H1 (cell line): ENCODE measurements around the gene TOMM22. TPM values are rescaled to one million over a fixed set of nuclear protein-coding genes. Genes with fewer than 3 reads are reported as not detected.

Source experiments
- BCL11A ChIP-seq, 2 experiments: IDR thresholded peaks; one replicate each; pipeline ENCODE4 v1.6.1; 2011; ENCODE audit warnings: low read depth in 2 of 2, low read length in 2 of 2, mild to moderate bottlenecking in 2 of 2
- CREB1 ChIP-seq: IDR thresholded peaks from 2 replicates; pipeline ENCODE4 v1.6.1; 2012; ENCODE audit warnings: inconsistent platforms
- CTCF ChIP-seq, 3 experiments: IDR thresholded peaks; 1 replicate in 2 of 3; 2 replicates in 1 of 3; pipeline versions ENCODE4 v1.5.1 to v1.6.1; 2011; ENCODE audit warnings: low read length in 3 of 3, mild to moderate bottlenecking in 3 of 3, inconsistent platforms in 2 of 3, low read depth in 1 of 3, moderate library complexity in 1 of 3; ENCODE audit not compliant: insufficient read depth in 1 of 3; ENCODE audit errors: control extremely low read depth in 1 of 3
- polyA plus RNA-seq, 7 experiments: library from polyadenylated mRNA; depleted of rRNA in 3 of 7; stranded (reverse) in 5 of 7; unstranded in 2 of 7; fragments of >200 nt in 5 of 7; fragments of 200-250 nt in 2 of 7; gene quantifications; 1 replicate in 5 of 7; 2 replicates in 1 of 7; 4 replicates in 1 of 7; pipeline versions ENCODE4 v1.2.1 to v1.2.3, GENCODE V29; 2011 to 2013; ENCODE audit warnings: missing spikeins in 2 of 7, mixed read lengths in 2 of 7
- total RNA-seq: library from RNA; stranded (reverse); fragmentation: NEBNext Ultra II Directional; extraction: Animal tissue kit (Norgen Biotek cat#: 25700); gene quantifications from 2 replicates; pipeline ENCODE4 v1.2.1, GENCODE V29; 2021
- TF ChIP-seq, protein P1 (sequence below): fragments of 300-600 bp; sonication (generic); IDR thresholded peaks from 2 replicates; pipeline ENCODE4 v1.7.1; 2012; ENCODE audit warnings: low read length, moderate library complexity, mild to moderate bottlenecking, inconsistent platforms; ENCODE audit not compliant: insufficient replicate concordance

TOMM22 gene
- total and polyA plus RNA-seq, 2 of the 8 experiments (the other 6 are each of a cell fraction or from before 2014, with no cell fraction given) = 84.0 to 125 TPM

GRCh38 chr22:38732251-38732815 is 50.6 kb downstream of the TOMM22 start (continued):
- TF ChIP-seq, protein P1, sequence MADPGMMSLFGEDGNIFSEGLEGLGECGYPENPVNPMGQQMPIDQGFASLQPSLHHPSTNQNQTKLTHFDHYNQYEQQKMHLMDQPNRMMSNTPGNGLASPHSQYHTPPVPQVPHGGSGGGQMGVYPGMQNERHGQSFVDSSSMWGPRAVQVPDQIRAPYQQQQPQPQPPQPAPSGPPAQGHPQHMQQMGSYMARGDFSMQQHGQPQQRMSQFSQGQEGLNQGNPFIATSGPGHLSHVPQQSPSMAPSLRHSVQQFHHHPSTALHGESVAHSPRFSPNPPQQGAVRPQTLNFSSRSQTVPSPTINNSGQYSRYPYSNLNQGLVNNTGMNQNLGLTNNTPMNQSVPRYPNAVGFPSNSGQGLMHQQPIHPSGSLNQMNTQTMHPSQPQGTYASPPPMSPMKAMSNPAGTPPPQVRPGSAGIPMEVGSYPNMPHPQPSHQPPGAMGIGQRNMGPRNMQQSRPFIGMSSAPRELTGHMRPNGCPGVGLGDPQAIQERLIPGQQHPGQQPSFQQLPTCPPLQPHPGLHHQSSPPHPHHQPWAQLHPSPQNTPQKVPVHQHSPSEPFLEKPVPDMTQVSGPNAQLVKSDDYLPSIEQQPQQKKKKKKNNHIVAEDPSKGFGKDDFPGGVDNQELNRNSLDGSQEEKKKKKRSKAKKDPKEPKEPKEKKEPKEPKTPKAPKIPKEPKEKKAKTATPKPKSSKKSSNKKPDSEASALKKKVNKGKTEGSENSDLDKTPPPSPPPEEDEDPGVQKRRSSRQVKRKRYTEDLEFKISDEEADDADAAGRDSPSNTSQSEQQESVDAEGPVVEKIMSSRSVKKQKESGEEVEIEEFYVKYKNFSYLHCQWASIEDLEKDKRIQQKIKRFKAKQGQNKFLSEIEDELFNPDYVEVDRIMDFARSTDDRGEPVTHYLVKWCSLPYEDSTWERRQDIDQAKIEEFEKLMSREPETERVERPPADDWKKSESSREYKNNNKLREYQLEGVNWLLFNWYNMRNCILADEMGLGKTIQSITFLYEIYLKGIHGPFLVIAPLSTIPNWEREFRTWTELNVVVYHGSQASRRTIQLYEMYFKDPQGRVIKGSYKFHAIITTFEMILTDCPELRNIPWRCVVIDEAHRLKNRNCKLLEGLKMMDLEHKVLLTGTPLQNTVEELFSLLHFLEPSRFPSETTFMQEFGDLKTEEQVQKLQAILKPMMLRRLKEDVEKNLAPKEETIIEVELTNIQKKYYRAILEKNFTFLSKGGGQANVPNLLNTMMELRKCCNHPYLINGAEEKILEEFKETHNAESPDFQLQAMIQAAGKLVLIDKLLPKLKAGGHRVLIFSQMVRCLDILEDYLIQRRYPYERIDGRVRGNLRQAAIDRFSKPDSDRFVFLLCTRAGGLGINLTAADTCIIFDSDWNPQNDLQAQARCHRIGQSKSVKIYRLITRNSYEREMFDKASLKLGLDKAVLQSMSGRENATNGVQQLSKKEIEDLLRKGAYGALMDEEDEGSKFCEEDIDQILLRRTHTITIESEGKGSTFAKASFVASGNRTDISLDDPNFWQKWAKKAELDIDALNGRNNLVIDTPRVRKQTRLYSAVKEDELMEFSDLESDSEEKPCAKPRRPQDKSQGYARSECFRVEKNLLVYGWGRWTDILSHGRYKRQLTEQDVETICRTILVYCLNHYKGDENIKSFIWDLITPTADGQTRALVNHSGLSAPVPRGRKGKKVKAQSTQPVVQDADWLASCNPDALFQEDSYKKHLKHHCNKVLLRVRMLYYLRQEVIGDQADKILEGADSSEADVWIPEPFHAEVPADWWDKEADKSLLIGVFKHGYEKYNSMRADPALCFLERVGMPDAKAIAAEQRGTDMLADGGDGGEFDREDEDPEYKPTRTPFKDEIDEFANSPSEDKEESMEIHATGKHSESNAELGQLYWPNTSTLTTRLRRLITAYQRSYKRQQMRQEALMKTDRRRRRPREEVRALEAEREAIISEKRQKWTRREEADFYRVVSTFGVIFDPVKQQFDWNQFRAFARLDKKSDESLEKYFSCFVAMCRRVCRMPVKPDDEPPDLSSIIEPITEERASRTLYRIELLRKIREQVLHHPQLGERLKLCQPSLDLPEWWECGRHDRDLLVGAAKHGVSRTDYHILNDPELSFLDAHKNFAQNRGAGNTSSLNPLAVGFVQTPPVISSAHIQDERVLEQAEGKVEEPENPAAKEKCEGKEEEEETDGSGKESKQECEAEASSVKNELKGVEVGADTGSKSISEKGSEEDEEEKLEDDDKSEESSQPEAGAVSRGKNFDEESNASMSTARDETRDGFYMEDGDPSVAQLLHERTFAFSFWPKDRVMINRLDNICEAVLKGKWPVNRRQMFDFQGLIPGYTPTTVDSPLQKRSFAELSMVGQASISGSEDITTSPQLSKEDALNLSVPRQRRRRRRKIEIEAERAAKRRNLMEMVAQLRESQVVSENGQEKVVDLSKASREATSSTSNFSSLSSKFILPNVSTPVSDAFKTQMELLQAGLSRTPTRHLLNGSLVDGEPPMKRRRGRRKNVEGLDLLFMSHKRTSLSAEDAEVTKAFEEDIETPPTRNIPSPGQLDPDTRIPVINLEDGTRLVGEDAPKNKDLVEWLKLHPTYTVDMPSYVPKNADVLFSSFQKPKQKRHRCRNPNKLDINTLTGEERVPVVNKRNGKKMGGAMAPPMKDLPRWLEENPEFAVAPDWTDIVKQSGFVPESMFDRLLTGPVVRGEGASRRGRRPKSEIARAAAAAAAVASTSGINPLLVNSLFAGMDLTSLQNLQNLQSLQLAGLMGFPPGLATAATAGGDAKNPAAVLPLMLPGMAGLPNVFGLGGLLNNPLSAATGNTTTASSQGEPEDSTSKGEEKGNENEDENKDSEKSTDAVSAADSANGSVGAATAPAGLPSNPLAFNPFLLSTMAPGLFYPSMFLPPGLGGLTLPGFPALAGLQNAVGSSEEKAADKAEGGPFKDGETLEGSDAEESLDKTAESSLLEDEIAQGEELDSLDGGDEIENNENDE = no peak
- TF ChIP-seq BCL11A (IDR thresholded peaks at IDR 0.05; ENCODE audit: low read depth in 2 of 2, low read length in 2 of 2) (no peak), CREB1 (no peak), CTCF (IDR thresholded peaks at IDR 0.05; ENCODE audit: control extremely low read depth in 1 of 3, insufficient read depth in 1 of 3, low read depth in 1 of 3, low read length in 3 of 3) (no peak)
